SK-N-SH (cell line): ENCODE data around the gene NPFFR1. TPM values are rescaled to one million over a fixed set of nuclear protein-coding genes. Genes with fewer than 3 reads are reported as not detected.

Source experiments
- CTCF ChIA-PET: fragments of 300-600, 350-600 bp; formaldehyde crosslinking; extraction: SDS; loops from one replicate; lab custom pipeline; 2021; lab: Yijun Ruan, JAX
- POLR2A ChIA-PET: fragments of 350-600 bp; sonication (Branson Sonifier 250); formaldehyde crosslinking; extraction: SDS; loops from one replicate; lab custom pipeline; 2020; ENCODE audit warnings: antibody characterized with exemption, inconsistent platforms; lab: Yijun Ruan, JAX
- DNase-seq: peaks from one replicate; pipeline ENCODE4 v3.0.0; 2012
- H2AFZ ChIP-seq: fragments of 200-600 bp; sonication (generic); 2 replicates; pipeline ENCODE4 v1.8.1; 2016; ENCODE audit warnings: antibody characterized with exemption, mild to moderate bottlenecking, low read depth
- H3F3A ChIP-seq: fragments of 200-600 bp; sonication (generic); replicated peaks from 2 replicates; pipeline ENCODE3; 2016; ENCODE audit warnings: antibody characterized with exemption, mild to moderate bottlenecking; ENCODE audit not compliant: insufficient read depth
- H3K27ac ChIP-seq, 2 experiments: fragments of 200-500 bp in 1 of 2; fragments of 200-600 bp in 1 of 2; sonication (Bioruptor generic) in 1 of 2; sonication (generic), shearing (Covaris generic) in 1 of 2; 2 replicates each; pipeline versions ENCODE4 v1.5.1 to v1.6.1; 2014 to 2016; ENCODE audit warnings: low read depth in 2 of 2, inconsistent platforms in 1 of 2, low read length in 1 of 2, mild to moderate bottlenecking in 1 of 2, mixed read lengths in 1 of 2
- H3K27me3 ChIP-seq: fragments of 200-600 bp; sonication (generic), shearing (Covaris generic); 2 replicates; pipeline ENCODE4 v1.6.1; 2016; ENCODE audit warnings: mixed run types; ENCODE audit not compliant: insufficient read depth
- H3K36me3 ChIP-seq, 2 experiments: fragments of 200-500 bp in 1 of 2; fragments of 200-600 bp in 1 of 2; sonication (Bioruptor generic) in 1 of 2; sonication (generic) in 1 of 2; replicated peaks in 1 of 2; 2 replicates each; pipeline versions ENCODE3 to v1.5.1; 2014 to 2016; ENCODE audit warnings: low read length in 1 of 2, mild to moderate bottlenecking in 1 of 2; ENCODE audit not compliant: insufficient read depth in 2 of 2, control insufficient read depth in 1 of 2
- H3K4me1 ChIP-seq, 2 experiments: fragments of 200-500 bp in 1 of 2; fragments of 200-600 bp in 1 of 2; sonication (Bioruptor generic) in 1 of 2; sonication (generic), shearing (Covaris generic) in 1 of 2; 2 replicates each; pipeline versions ENCODE4 v1.5.1 to v1.6.1; 2014 to 2016; ENCODE audit warnings: low read depth in 1 of 2, low read length in 1 of 2, mixed run types in 1 of 2; ENCODE audit not compliant: insufficient read depth in 2 of 2, control insufficient read depth in 1 of 2
- H3K4me2 ChIP-seq: fragments of 200-600 bp; sonication (generic), shearing (Covaris generic); 2 replicates; pipeline ENCODE4 v1.6.1; 2017; ENCODE audit warnings: mixed run types
- H3K4me3 ChIP-seq, 2 experiments: fragments of 200-500 bp in 1 of 2; fragments of 200-600 bp in 1 of 2; sonication (Bioruptor generic) in 1 of 2; sonication (generic), shearing (Covaris generic) in 1 of 2; 2 replicates each; pipeline versions ENCODE4 v1.5.1 to v1.8.1; 2014 to 2016; ENCODE audit warnings: low read depth in 2 of 2, inconsistent platforms in 1 of 2, low read length in 1 of 2, mild to moderate bottlenecking in 1 of 2, mixed read lengths in 1 of 2, moderate library complexity in 1 of 2
- H3K79me2 ChIP-seq: fragments of 200-600 bp; sonication (generic); 2 replicates; pipeline ENCODE4 v1.8.1; 2017; ENCODE audit warnings: mild to moderate bottlenecking; ENCODE audit not compliant: insufficient read depth
- H3K9ac ChIP-seq: fragments of 200-600 bp; sonication (generic); 2 replicates; pipeline ENCODE4 v1.6.1; 2017; ENCODE audit warnings: mixed run types
- H3K9me2 ChIP-seq: fragments of 200-600 bp; sonication (generic); 2 replicates; pipeline ENCODE4 v1.6.1; 2017; ENCODE audit warnings: mixed run types
- H3K9me3 ChIP-seq: fragments of 200-600 bp; sonication (generic); 2 replicates; pipeline ENCODE4 v1.6.1; 2017; ENCODE audit warnings: mixed run types, mild to moderate bottlenecking, moderate library complexity
- H4K20me1 ChIP-seq: fragments of 200-600 bp; sonication (generic); 2 replicates; pipeline ENCODE4 v1.6.1; 2017; ENCODE audit warnings: mild to moderate bottlenecking, mixed run types; ENCODE audit not compliant: insufficient read depth
- CTCF ChIP-seq: fragments of 200-600 bp; sonication (generic); IDR thresholded peaks from 2 replicates; pipeline ENCODE4 v1.6.1; 2017; ENCODE audit warnings: antibody characterized with exemption, mild to moderate bottlenecking, moderate library complexity
- RAD21 ChIP-seq: IDR thresholded peaks from 2 replicates; pipeline ENCODE4 v1.6.1; 2012; ENCODE audit warnings: mild to moderate bottlenecking, low read length
- REST ChIP-seq: IDR thresholded peaks from 2 replicates; pipeline ENCODE4 v1.6.1; 2012; ENCODE audit warnings: mild to moderate bottlenecking, low read depth, low read length, moderate library complexity
- SMC3 ChIP-seq: IDR thresholded peaks from 2 replicates; pipeline ENCODE4 v1.6.1; 2012; ENCODE audit warnings: low read depth, low read length, improper control_type of control experiment
- USF2 ChIP-seq: fragments of 150-350 bp; IDR thresholded peaks from 2 replicates; pipeline ENCODE4 v1.6.1; 2017; ENCODE audit warnings: antibody characterized with exemption, low read length, low read depth, borderline replicate concordance
- WGBS: methylation state at CpG from one replicate; pipeline ENCODE4 v1.1.6; 2017; ENCODE audit warnings: low lambda C conversion rate; 5-methylcytosine and 5-hydroxymethylcytosine counted together
- polyA plus RNA-seq, 3 experiments: library from polyadenylated mRNA; depleted of rRNA; stranded (reverse); fragments of >200 nt; gene quantifications; 2 replicates each; pipeline ENCODE4 v1.2.3, GENCODE V29; 2012

The NPFFR1 gene
- polyA plus RNA-seq, 1 of the 3 experiments (the other 2 are of a cell fraction): not detected

- no peak for TF ChIP-seq USF2
- no peak for TF ChIP-seq REST
These were observed 9.2 kb downstream of the NPFFR1 start (continued) for GRCh38 chr10:70274643-70275042.

- H3K9ac ChIP-seq: no peak overlapping the region
- WGBS: 35% methylated on average over 4 of the region's 4 CpGs
These were observed 10.9 kb downstream of the NPFFR1 start for GRCh38 chr10:70272925-70273316.

More at GRCh38 chr10:70272925-70273316, 10.9 kb downstream of the NPFFR1 start:
- peak; percentile 49 for DNase-seq
- Histone ChIP-seq H3K9me2 (no peaks in the 10 kb centered on the region), H3K4me3 (peak overlapping the region in 1 of 2 experiments; percentile 21; a peak in 1 of 4 replicates), H3K9me3 (no peaks in the 10 kb centered on the region), H3K27me3 (no peaks in the 10 kb centered on the region), H4K20me1 (no peaks in the 10 kb centered on the region), H3F3A (peaks cover 3% of the 10 kb centered on the region), H3K79me2 (no peaks in the 10 kb centered on the region), H3K36me3 (no peaks in the 10 kb centered on the region), H3K27ac (no peak overlapping the region), H2AFZ (no peak overlapping the region), H3K4me1 (peaks cover 0 to 2% of the 10 kb centered on the region in 2 experiments; a peak in 1 of 4 replicates), H3K4me2 (no peak overlapping the region)
- ChIA-PET CTCF (interaction anchor here (0.6 to 5.0 kb wide), 32 partner anchors 9 to 126 kb away, joined by 3 to 32 read pairs (median 4); partner anchors contain the start of genes NPFFR1 and TYSND1), POLR2A (interaction anchor here (1.3 kb wide), 1 partner anchor 91 kb away, joined by 5 read pairs; no protein-coding TSS in a partner anchor)
- TF ChIP-seq RAD21 (peak; percentile 55), USF2 (no peak), CTCF (peak; percentile 64), SMC3 (peak; percentile 11; the same call in 1 of the 2 replicates)
